PC-3 (cell line): Measurements from ENCODE around the gene GH1. TPM values are rescaled to one million over a fixed set of nuclear protein-coding genes. Genes with fewer than 3 reads are reported as not detected.
"Not testable (repeated sequence)": the region's sequence is repeated elsewhere in the genome, so short reads cannot be mapped to it uniquely, and the experiment has no call there.

Experiments used
- ATAC-seq: fragments of 200-7000 bp; cut with Tn5 transposase; 2 replicates; pipeline ENCODE4 v1.9.1; 2020; ENCODE audit warnings: mild to moderate bottlenecking, moderate library complexity
- BruUV-seq: library from RNA; stranded (reverse); fragments of 400-500 nt; replicated peaks from 2 replicates; lab custom pipeline; 2021; lab: Mats Ljungman, UMichigan
- CTCF ChIA-PET: fragments of 300-600 bp; sonication (Branson Sonifier 250); formaldehyde crosslinking; loops from one replicate; lab custom pipeline; 2022; ENCODE audit warnings: antibody characterized with exemption; lab: Charles Lee
- POLR2A ChIA-PET: fragments of 300-600 bp; sonication (Branson Sonifier 250); formaldehyde crosslinking; loops from one replicate; lab custom pipeline; 2022; ENCODE audit warnings: antibody characterized with exemption; ENCODE audit not compliant: unreplicated experiment; lab: Charles Lee
- DNase-seq: peaks from one replicate; pipeline ENCODE4 v3.0.0-alpha.2; 2015
- H2AFZ ChIP-seq: fragments of 300-600 bp; sonication (generic); 2 replicates; pipeline ENCODE4 v1.6.0; 2016; ENCODE audit warnings: antibody characterized with exemption, low read length
- H3F3A ChIP-seq: fragments of 300-600 bp; sonication (generic); one replicate; pipeline ENCODE4 v1.6.0; 2017; ENCODE audit warnings: antibody characterized with exemption, low read length, control low read depth, mild to moderate bottlenecking; ENCODE audit not compliant: unreplicated experiment
- H3K27ac ChIP-seq: fragments of 300-600 bp; sonication (generic); 2 replicates; pipeline ENCODE4 v1.5.1; 2016; ENCODE audit warnings: mild to moderate bottlenecking, low read length
- H3K27me3 ChIP-seq: fragments of 300-600 bp; sonication (generic); 2 replicates; pipeline ENCODE4 v1.6.1; 2016; ENCODE audit warnings: low read length, mixed read lengths
- H3K36me3 ChIP-seq: fragments of 300-600 bp; sonication (generic); 2 replicates; pipeline ENCODE4 v1.6.1; 2016; ENCODE audit warnings: low read depth, mixed run types, low read length, mixed read lengths
- H3K4me1 ChIP-seq: fragments of 300-600 bp; sonication (generic); 2 replicates; pipeline ENCODE4 v1.5.1; 2016; ENCODE audit warnings: low read length; ENCODE audit not compliant: insufficient read depth
- H3K4me2 ChIP-seq: fragments of 300-600 bp; sonication (generic); 2 replicates; pipeline ENCODE4 v1.6.0; 2016; ENCODE audit warnings: low read length
- H3K4me3 ChIP-seq: fragments of 300-600 bp; sonication (generic); 2 replicates; pipeline ENCODE4 v1.5.1; 2016; ENCODE audit warnings: mild to moderate bottlenecking, low read length, mixed read lengths
- H3K79me2 ChIP-seq: fragments of 300-600 bp; sonication (generic); 2 replicates; pipeline ENCODE4 v1.6.1; 2017; ENCODE audit warnings: low read length, mixed read lengths
- H3K9ac ChIP-seq: fragments of 300-600 bp; sonication (generic); 2 replicates; pipeline ENCODE4 v1.6.0; 2016; ENCODE audit warnings: mild to moderate bottlenecking, low read length
- H3K9me2 ChIP-seq: fragments of 300-600 bp; sonication (generic); replicated peaks from 2 replicates; pipeline ENCODE4 v1.6.1; 2016; ENCODE audit warnings: mixed run types, low read length, mixed read lengths
- H3K9me3 ChIP-seq: fragments of 300-600 bp; sonication (generic); 2 replicates; pipeline ENCODE4 v1.6.1; 2016; ENCODE audit warnings: low read length, mixed read lengths
- H4K20me1 ChIP-seq: fragments of 300-600 bp; sonication (generic); 2 replicates; pipeline ENCODE4 v1.6.1; 2016; ENCODE audit warnings: low read length, mixed read lengths
- EZH2 ChIP-seq: fragments of 300-600 bp; sonication (generic); IDR thresholded peaks from one replicate; pipeline ENCODE4 v1.6.1; 2017; ENCODE audit warnings: antibody characterized with exemption, mild to moderate bottlenecking, low read length; ENCODE audit not compliant: unreplicated experiment
- EZH2phosphoT487 ChIP-seq: fragments of 300-600 bp; sonication (generic); IDR thresholded peaks from 2 replicates; pipeline ENCODE4 v1.6.1; 2018; ENCODE audit warnings: mild to moderate bottlenecking, antibody characterized with exemption, low read length, borderline replicate concordance
- intact Hi-C: fragments of 100-400 bp; cut with micrococcal nuclease; formaldehyde crosslinking; loops from 2 replicates; pipeline ENCODE4 v1.9.0; 2023
- total RNA-seq: library from RNA; depleted of rRNA; stranded (reverse); fragments of >200 nt; gene quantifications from 2 replicates; pipeline ENCODE4 v1.2.3, GENCODE V29; 2014
- TF ChIP-seq, protein P1 (sequence below): fragments of 300-600 bp; sonication (generic); conservative IDR thresholded peaks from 2 replicates; pipeline ENCODE4 v1.5.1; 2017; ENCODE audit warnings: antibody characterized with exemption, low read depth, mild to moderate bottlenecking, low read length

The GH1 gene
- total RNA-seq, 1 experiment from 2014 or later, result not detected

DNA sequence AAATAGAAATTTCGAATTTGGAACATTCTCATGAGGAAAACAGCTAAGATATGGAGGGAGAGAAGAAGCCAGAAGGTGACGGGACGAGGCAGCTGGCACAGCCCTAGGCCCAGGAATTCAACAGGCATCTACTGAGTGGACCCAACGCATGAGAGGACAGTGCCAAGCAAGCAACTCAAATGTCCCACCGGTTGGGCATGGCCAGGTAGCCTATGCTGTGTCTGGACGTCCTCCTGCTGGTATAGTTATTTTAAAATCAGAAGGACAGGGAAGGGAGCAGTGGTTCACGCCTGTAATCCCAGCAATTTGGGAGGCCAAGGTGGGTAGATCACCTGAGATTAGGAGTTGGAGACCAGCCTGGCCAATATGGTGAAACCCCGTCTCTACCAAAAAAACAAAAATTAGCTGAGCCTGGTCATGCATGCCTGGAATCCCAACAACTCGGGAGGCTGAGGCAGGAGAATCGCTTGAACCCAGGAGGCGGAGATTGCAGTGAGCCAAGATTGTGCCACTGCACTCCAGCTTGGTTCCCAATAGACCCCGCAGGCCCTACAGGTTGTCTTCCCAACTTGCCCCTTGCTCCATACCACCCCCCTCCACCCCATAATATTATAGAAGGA, 2.0 kb downstream of the GH1 start:
- no peak overlapping the region for H3K4me2 ChIP-seq
- no peak overlapping the region for H2AFZ ChIP-seq
- no peaks in the 10 kb centered on the region for H3K4me1 ChIP-seq
- DNase-seq (no peak), ATAC-seq (no peak)
- no peaks in the 10 kb centered on the region for H4K20me1 ChIP-seq
- no peaks in the 10 kb centered on the region for H3K36me3 ChIP-seq
- no peak overlapping the region for H3K9ac ChIP-seq
- H3K9me3 ChIP-seq, result no peaks in the 10 kb centered on the region
- no peaks in the 10 kb centered on the region for H3K79me2 ChIP-seq
- H3K9me2 ChIP-seq, result no peaks in the 10 kb centered on the region
- no peaks in the 10 kb centered on the region for H3F3A ChIP-seq
- no peak overlapping the region for H3K4me3 ChIP-seq
- no TSS peak for BruUV-seq
- ChIA-PET CTCF (interaction anchor here (0.6 kb wide), 1 partner anchor 53 kb away, joined by 3 read pairs; no protein-coding TSS in a partner anchor), POLR2A (no interaction called here)
- intact Hi-C loops, result loop anchor here (5.0 to 10.0 kb wide), 2 partner anchors 36 to 368 kb away; no protein-coding TSS in a partner anchor
- TF ChIP-seq EZH2phosphoT487, result no peak
- TF ChIP-seq, protein P1, sequence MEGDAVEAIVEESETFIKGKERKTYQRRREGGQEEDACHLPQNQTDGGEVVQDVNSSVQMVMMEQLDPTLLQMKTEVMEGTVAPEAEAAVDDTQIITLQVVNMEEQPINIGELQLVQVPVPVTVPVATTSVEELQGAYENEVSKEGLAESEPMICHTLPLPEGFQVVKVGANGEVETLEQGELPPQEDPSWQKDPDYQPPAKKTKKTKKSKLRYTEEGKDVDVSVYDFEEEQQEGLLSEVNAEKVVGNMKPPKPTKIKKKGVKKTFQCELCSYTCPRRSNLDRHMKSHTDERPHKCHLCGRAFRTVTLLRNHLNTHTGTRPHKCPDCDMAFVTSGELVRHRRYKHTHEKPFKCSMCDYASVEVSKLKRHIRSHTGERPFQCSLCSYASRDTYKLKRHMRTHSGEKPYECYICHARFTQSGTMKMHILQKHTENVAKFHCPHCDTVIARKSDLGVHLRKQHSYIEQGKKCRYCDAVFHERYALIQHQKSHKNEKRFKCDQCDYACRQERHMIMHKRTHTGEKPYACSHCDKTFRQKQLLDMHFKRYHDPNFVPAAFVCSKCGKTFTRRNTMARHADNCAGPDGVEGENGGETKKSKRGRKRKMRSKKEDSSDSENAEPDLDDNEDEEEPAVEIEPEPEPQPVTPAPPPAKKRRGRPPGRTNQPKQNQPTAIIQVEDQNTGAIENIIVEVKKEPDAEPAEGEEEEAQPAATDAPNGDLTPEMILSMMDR, result no peak
- H3K27me3 ChIP-seq, result peaks cover 14% of the 10 kb centered on the region; the same call in 1 of the 2 replicates
- H3K27ac ChIP-seq, result no peak overlapping the region

DNA sequence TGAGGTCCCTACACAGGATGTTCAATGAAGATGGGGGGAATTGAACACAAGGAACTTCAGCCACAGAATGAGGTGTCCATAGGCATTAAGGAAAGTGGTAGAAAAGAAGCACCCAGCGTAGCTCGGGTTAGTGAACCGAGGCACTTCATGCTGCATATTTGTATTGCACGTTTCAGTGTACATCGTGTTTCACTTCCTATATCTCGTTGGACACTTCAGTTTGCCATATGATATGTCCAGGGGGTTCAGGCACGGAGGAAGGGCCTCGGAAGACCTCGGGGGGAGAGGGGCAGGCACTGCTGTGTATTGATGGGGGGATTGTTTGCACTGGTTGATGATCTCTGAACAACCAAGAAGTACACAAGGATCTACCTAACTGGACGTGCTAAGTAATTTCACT, 2.9 kb downstream of the GH1 start:
- POLR2A ChIA-PET, BruUV-seq, CTCF ChIA-PET: not testable (repeated sequence)

DNA sequence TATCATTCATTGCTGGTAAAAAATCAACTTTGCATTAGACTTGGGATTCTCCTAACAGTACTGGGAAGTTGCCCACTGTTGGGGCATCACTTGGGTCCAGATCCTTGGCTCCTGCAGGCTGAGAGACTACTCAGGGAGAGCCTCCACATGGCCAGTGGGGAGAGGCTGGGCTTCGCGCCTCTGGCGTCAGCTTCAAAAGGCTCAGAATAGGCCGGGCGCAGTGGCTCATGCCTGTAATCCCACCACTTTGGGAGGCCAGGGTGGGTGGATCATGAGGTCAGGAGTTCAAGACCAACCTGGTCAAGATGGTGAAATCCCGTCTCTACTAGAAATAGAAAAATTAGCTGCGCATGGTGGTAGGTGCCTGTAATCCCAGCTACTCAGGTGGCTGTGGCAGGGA, 4.2 kb downstream of the GH1 start:
- peaks cover 14% of the 10 kb centered on the region; the same call in 1 of the 2 replicates for H3K27me3 ChIP-seq
- ChIA-PET POLR2A (no interaction called here), CTCF (no interaction called here)
- no peak for TF ChIP-seq EZH2phosphoT487
- TF ChIP-seq, protein P1, result no peak
- no peak for TF ChIP-seq EZH2
- no peak overlapping the region for H2AFZ ChIP-seq
- H4K20me1 ChIP-seq, result no peaks in the 10 kb centered on the region
- ATAC-seq (no peak), DNase-seq (no peak)
- no peaks in the 10 kb centered on the region for H3K36me3 ChIP-seq
- intact Hi-C loops, result loop anchor here (10.0 kb wide), 1 partner anchor 370 kb away; no protein-coding TSS in a partner anchor
- no peak overlapping the region for H3K4me2 ChIP-seq
- H3K4me1 ChIP-seq, result no peaks in the 10 kb centered on the region
- H3K79me2 ChIP-seq, result no peaks in the 10 kb centered on the region
- no peaks in the 10 kb centered on the region for H3K9me2 ChIP-seq
- no TSS peak for BruUV-seq
- no peaks in the 10 kb centered on the region for H3K9me3 ChIP-seq
- no peaks in the 10 kb centered on the region for H3F3A ChIP-seq
- no peak overlapping the region for H3K4me3 ChIP-seq
- H3K27ac ChIP-seq, result no peak overlapping the region
- no peak overlapping the region for H3K9ac ChIP-seq

More for the DNA sequence above, 2.9 kb downstream of the GH1 start:
- H4K20me1 ChIP-seq, H3F3A ChIP-seq, ATAC-seq, H3K4me3 ChIP-seq, H3K9me3 ChIP-seq, H3K79me2 ChIP-seq, H3K4me1 ChIP-seq, H3K4me2 ChIP-seq, H3K9me2 ChIP-seq, H3K36me3 ChIP-seq, H3K9ac ChIP-seq, H2AFZ ChIP-seq, H3K27ac ChIP-seq, DNase-seq: not testable (repeated sequence)
- H3K27me3 ChIP-seq, result peaks cover 14% of the 10 kb centered on the region; the same call in 1 of the 2 replicates
- intact Hi-C loops, result loop anchor here (5.0 to 10.0 kb wide), 2 partner anchors 37 to 369 kb away; no protein-coding TSS in a partner anchor
